SK-N-SH treated with all-trans-retinoic acid at 6 μM for 48 hours (cell line): ENCODE measurements around the gene MECR.

Source experiments
- ATAC-seq: fragments of 200-7000 bp; cut with Tn5 transposase; 3 replicates; pipeline ENCODE4 v1.9.1; 2020; ENCODE audit warnings: mild to moderate bottlenecking, moderate library complexity
- ARNTL ChIP-seq: fragments of 450-650 bp; formaldehyde crosslinking; IDR thresholded peaks from 2 replicates; pipeline ENCODE4 v1.5.0; 2020; ENCODE audit warnings: low read depth, mild to moderate bottlenecking, moderate library complexity, borderline replicate concordance
- BACH2 ChIP-seq: fragments of 250-450 bp; sonication (Bioruptor Pico); IDR thresholded peaks from 2 replicates; pipeline ENCODE4 v1.9.0; 2021; ENCODE audit warnings: mild to moderate bottlenecking, borderline replicate concordance
- CSDC2 ChIP-seq: fragments of 250-450 bp; sonication (Bioruptor Pico); IDR thresholded peaks from 2 replicates; pipeline ENCODE4 v1.5.0; 2020; ENCODE audit warnings: mild to moderate bottlenecking, moderate library complexity
- CSRNP3 ChIP-seq: fragments of 250-450 bp; sonication (Bioruptor Pico); IDR thresholded peaks from 2 replicates; pipeline ENCODE4 v1.5.1; 2021; ENCODE audit warnings: mild to moderate bottlenecking, moderate library complexity
- ESRRG ChIP-seq: fragments of 250-450 bp; sonication (Bioruptor Pico); IDR thresholded peaks from 2 replicates; pipeline ENCODE4 v1.6.1; 2021; ENCODE audit warnings: mild to moderate bottlenecking
- GLIS3 ChIP-seq: fragments of 250-450 bp; sonication (Bioruptor Pico); IDR thresholded peaks from 2 replicates; pipeline ENCODE4 v1.5.0; 2020; ENCODE audit warnings: mild to moderate bottlenecking, moderate library complexity
- ISL1 ChIP-seq: fragments of 250-450 bp; sonication (Bioruptor Pico); IDR thresholded peaks from 2 replicates; pipeline ENCODE4 v2.1.2; 2022; ENCODE audit warnings: mild to moderate bottlenecking, moderate library complexity
- OSR1 ChIP-seq: fragments of 250-450 bp; sonication (Bioruptor Pico); IDR thresholded peaks from 2 replicates; pipeline ENCODE4 v1.8.0; 2022; ENCODE audit warnings: moderate library complexity, mild to moderate bottlenecking, inconsistent platforms
- POU6F1 ChIP-seq: fragments of 250-450 bp; sonication (Bioruptor Pico); IDR thresholded peaks from 2 replicates; pipeline ENCODE4 v1.8.0; 2021; ENCODE audit warnings: low read depth, mild to moderate bottlenecking, moderate library complexity, borderline replicate concordance
- PPARA ChIP-seq: fragments of 250-450 bp; sonication (Bioruptor Pico); IDR thresholded peaks from 2 replicates; pipeline ENCODE4 v1.5.0; 2020; ENCODE audit warnings: mild to moderate bottlenecking, borderline replicate concordance
- RARB ChIP-seq: fragments of 250-450 bp; sonication (Bioruptor Pico); IDR thresholded peaks from 2 replicates; pipeline ENCODE4 v1.8.0; 2021; ENCODE audit warnings: mild to moderate bottlenecking, moderate library complexity
- SNAI2 ChIP-seq: fragments of 250-450 bp; sonication (Bioruptor Pico); IDR thresholded peaks from 2 replicates; pipeline ENCODE4 v1.5.0; 2020; ENCODE audit warnings: mild to moderate bottlenecking, moderate library complexity
- TCF4 ChIP-seq: fragments of 250-450 bp; sonication (Bioruptor Pico); IDR thresholded peaks from 2 replicates; pipeline ENCODE4 v1.8.0; 2021; ENCODE audit warnings: mild to moderate bottlenecking, moderate library complexity, borderline replicate concordance
- TOX ChIP-seq: fragments of 250-450 bp; sonication (Bioruptor Pico); IDR thresholded peaks from 2 replicates; pipeline ENCODE4 v1.8.0; 2021; ENCODE audit warnings: mild to moderate bottlenecking, moderate library complexity, borderline replicate concordance
- TSHZ2 ChIP-seq: fragments of 250-450 bp; sonication (Bioruptor Pico); IDR thresholded peaks from 2 replicates; pipeline ENCODE4 v1.5.0; 2020; ENCODE audit warnings: mild to moderate bottlenecking, moderate library complexity
- ZC3H10 ChIP-seq: fragments of 250-450 bp; sonication (Bioruptor Pico); IDR thresholded peaks from 2 replicates; pipeline ENCODE4 v1.5.1; 2021; ENCODE audit warnings: mild to moderate bottlenecking, moderate library complexity
- ZFP30 ChIP-seq: fragments of 450-650 bp; formaldehyde crosslinking; IDR thresholded peaks from 2 replicates; pipeline ENCODE4 v1.5.0; 2022; ENCODE audit warnings: mild to moderate bottlenecking, moderate library complexity
- ZNF565 ChIP-seq: fragments of 450-650 bp; formaldehyde crosslinking; conservative IDR thresholded peaks from 2 replicates; pipeline ENCODE4 v1.5.0; 2020; ENCODE audit warnings: low read depth, mild to moderate bottlenecking, moderate library complexity
- ZNF70 ChIP-seq: fragments of 450-650 bp; formaldehyde crosslinking; IDR thresholded peaks from 2 replicates; pipeline ENCODE4 v1.5.0; 2020; ENCODE audit warnings: mild to moderate bottlenecking, moderate library complexity
- ZNF8 ChIP-seq: fragments of 450-650 bp; formaldehyde crosslinking; IDR thresholded peaks from 2 replicates; pipeline ENCODE4 v1.5.0; 2020; ENCODE audit warnings: mild to moderate bottlenecking, moderate library complexity
- TF ChIP-seq, protein P1 (sequence below): fragments of 250-450 bp; sonication (Bioruptor Pico); IDR thresholded peaks from 2 replicates; pipeline ENCODE4 v1.5.1; 2020; ENCODE audit warnings: low read depth, mild to moderate bottlenecking, moderate library complexity
- TF ChIP-seq, protein P2 (sequence below): fragments of 250-450 bp; sonication (Bioruptor Pico); IDR thresholded peaks from 2 replicates; pipeline ENCODE4 v1.8.0; 2020; ENCODE audit warnings: mild to moderate bottlenecking, moderate library complexity, borderline replicate concordance

MECR gene

GRCh38 chr1:29233693-29234092 lies 3.0 kb upstream of the MECR start:
- TF ChIP-seq TOX = no peak
- no peak for TF ChIP-seq ESRRG (CRISPR knock-in tag)
- no peak for TF ChIP-seq OSR1
- no peak for TF ChIP-seq TCF4 (CRISPR knock-in tag)

GRCh38 chr1:29232387-29232786 lies 1.7 kb upstream of the MECR start:
- TF ChIP-seq OSR1 (no peak), CSRNP3 (CRISPR knock-in tag) (no peak), ZNF8 (no peak), ZNF565 (CRISPR knock-in tag) (no peak), ZC3H10 (CRISPR knock-in tag) (no peak), TOX (no peak), ARNTL (CRISPR knock-in tag) (no peak), ZFP30 (CRISPR knock-in tag) (no peak), SNAI2 (CRISPR knock-in tag) (no peak)
- no peak for ATAC-seq

More at GRCh38 chr1:29233693-29234092, 3.0 kb upstream of the MECR start:
- ATAC-seq = no peak

DNA sequence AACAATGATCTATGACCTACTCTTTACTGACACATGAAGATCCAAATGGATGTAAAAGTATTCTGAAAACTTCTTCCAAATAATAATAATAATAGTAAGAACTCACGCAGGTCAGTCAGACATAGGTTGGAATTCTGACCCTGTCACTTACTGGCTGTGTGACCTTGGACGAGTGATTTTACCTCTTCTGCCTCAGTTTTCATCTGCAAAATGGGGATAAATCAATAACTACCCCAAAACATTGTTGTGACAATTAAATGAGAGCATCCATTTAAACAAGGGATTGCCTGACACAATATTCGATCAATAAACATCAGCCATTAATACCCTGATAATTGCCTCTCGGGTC lies 556 bp downstream of the MECR start:
- TF ChIP-seq TCF4 (CRISPR knock-in tag) (no peak), ZFP30 (CRISPR knock-in tag) (no peak), ZC3H10 (CRISPR knock-in tag) (no peak), SNAI2 (CRISPR knock-in tag) (no peak), POU6F1 (CRISPR knock-in tag) (no peak), ISL1 (no peak), PPARA (CRISPR knock-in tag) (no peak), BACH2 (CRISPR knock-in tag) (no peak), CSDC2 (no peak), ZNF8 (no peak), GLIS3 (no peak), RARB (no peak), ZNF70 (CRISPR knock-in tag) (no peak), OSR1 (no peak), TSHZ2 (CRISPR knock-in tag) (no peak), ARNTL (CRISPR knock-in tag) (no peak), CSRNP3 (CRISPR knock-in tag) (no peak), ZNF565 (CRISPR knock-in tag) (no peak)
- TF ChIP-seq, protein P1, sequence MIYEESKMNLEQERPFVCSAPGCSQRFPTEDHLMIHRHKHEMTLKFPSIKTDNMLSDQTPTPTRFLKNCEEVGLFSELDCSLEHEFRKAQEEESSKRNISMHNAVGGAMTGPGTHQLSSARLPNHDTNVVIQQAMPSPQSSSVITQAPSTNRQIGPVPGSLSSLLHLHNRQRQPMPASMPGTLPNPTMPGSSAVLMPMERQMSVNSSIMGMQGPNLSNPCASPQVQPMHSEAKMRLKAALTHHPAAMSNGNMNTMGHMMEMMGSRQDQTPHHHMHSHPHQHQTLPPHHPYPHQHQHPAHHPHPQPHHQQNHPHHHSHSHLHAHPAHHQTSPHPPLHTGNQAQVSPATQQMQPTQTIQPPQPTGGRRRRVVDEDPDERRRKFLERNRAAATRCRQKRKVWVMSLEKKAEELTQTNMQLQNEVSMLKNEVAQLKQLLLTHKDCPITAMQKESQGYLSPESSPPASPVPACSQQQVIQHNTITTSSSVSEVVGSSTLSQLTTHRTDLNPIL = no peak
- TF ChIP-seq, protein P2, sequence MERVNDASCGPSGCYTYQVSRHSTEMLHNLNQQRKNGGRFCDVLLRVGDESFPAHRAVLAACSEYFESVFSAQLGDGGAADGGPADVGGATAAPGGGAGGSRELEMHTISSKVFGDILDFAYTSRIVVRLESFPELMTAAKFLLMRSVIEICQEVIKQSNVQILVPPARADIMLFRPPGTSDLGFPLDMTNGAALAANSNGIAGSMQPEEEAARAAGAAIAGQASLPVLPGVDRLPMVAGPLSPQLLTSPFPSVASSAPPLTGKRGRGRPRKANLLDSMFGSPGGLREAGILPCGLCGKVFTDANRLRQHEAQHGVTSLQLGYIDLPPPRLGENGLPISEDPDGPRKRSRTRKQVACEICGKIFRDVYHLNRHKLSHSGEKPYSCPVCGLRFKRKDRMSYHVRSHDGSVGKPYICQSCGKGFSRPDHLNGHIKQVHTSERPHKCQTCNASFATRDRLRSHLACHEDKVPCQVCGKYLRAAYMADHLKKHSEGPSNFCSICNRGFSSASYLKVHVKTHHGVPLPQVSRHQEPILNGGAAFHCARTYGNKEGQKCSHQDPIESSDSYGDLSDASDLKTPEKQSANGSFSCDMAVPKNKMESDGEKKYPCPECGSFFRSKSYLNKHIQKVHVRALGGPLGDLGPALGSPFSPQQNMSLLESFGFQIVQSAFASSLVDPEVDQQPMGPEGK (CRISPR knock-in tag) = no peak
- ATAC-seq = no peak
